HG03354 (cell line): ENCODE results near the gene KATNB1.
"Not testable (repeated sequence)": the region's sequence is repeated elsewhere in the genome, so short reads cannot be mapped to it uniquely, and the experiment has no call there.

Experiments used
- ATAC-seq: cut with Tn5 transposase; IDR thresholded peaks from one replicate; pipeline ENCODE4 v1.9.1; 2021; ENCODE audit warnings: mild to moderate bottlenecking; ENCODE audit not compliant: unreplicated experiment, poor library complexity, severe bottlenecking

Gene KATNB1

GRCh38 chr16:57739756-57740422 lies 4.3 kb downstream of the KATNB1 start:
- ATAC-seq, result no peak

GRCh38 chr16:57740423-57741071 lies 5.0 kb downstream of the KATNB1 start:
- ATAC-seq, result no peak

DNA sequence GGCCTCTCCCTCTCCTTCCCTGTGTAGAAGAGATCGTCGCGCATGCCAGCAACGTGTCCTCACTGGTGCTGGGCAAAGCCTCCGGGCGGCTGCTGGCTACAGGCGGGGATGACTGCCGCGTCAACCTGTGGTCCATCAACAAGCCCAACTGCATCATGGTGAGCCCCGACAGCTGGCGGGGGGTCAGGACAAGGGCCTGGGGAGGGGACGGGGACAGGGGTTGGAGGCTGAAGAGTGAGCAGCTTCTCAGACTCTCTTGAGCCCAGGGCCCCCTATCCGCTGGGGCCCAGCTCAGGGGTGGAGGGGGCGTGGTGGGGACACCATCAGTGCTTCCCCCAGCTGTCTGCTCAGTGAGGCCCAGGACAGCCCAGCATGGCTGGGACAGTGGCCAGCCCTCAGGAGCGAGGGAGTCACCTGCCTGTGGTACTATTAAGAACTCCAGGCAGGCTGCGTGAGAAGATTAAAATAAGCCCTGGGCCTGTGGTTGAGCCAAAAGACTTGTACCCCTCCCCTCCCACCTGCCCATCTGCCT lies 6.2 kb downstream of the KATNB1 start:
- ATAC-seq, result no peak

GRCh38 chr16:57742543-57742942 lies 7.0 kb downstream of the KATNB1 start:
- ATAC-seq, result no peak

- ATAC-seq, result no peak
These were observed 7.9 kb downstream of the KATNB1 start for GRCh38 chr16:57743458-57743857.

DNA sequence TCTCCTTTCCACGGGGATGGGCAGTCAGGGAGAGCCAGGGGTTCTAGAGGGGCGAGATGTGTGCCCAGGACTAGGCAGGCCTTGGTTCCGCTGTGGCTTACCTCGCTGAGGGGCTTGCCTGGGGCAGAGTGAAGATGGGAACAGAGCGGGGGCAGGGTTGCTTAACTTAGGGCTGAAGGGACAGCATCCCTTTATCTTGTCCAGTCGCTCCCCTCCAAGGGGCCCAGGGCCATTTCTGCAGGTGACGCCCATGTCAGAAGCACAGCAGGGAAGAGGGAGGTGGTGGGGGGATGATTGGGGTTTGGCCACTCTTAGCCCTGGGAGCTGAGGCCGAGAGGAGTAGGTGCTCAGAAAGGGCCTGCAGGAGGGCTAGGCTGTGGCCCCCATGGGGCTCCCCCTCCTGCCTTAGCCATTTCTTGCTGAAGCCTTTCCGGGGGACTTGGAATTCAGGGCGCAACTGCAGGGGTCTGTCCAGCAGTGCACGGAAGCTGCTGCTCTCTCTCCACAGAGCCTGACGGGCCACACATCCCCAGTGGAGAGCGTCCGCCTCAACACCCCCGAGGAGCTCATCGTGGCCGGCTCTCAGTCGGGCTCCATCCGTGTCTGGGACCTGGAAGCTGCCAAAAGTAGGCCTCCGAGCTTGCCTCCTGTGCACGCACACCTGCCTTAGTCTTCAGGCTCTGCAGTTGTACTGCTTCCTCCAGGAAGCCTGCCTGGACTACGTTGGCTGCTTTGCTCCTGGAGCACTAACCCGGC lies 8.5 kb downstream of the KATNB1 start:
- ATAC-seq, result no peak

- ATAC-seq, result no peak
These were observed 9.0 kb downstream of the KATNB1 start for GRCh38 chr16:57744642-57744903.

DNA sequence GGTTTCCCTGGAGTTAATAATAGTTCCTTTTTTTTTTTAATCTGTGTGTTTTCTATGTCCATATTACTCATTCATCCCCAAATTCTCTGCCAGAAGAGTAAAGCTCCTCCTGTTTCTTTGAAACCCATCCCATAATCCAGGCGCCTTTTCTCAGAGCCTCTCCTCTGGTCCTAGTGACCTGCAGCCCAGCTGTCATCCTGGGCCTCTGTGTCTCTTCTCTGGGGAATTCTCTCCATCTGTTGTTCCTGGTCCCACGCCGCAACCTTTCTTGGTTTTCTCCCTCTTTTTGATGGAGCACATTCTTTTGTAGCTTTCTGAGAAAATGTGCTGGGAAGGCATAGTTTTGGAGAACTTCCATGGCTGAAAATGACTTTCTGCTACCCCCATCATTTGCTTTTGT lies 10.2 kb downstream of the KATNB1 start:
- ATAC-seq, result no peak

GRCh38 chr16:57746316-57746715 lies 10.7 kb downstream of the KATNB1 start:
- ATAC-seq, result not testable (repeated sequence)

DNA sequence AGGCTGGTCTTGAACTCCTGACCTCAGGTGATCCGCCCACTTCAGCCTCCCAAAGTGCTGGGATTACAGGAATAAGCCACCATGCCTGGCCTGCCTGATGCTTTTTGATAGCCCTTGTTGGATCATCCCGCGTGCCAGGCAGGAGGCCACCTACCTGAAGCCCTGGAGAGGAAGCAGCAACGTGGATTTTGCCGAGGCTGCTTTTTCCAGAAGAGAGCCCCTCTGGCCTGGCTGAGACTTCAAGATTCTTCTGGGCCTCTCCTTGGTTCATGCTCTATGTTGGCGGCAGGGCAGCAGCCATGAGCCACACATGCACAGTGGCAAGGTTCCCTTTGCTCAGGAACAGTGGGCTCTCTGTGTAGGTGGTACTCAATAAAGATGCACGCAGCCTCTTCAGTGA lies 11.5 kb downstream of the KATNB1 start:
- no peak for ATAC-seq

- ATAC-seq, result no peak
These were observed 11.9 kb downstream of the KATNB1 start for GRCh38 chr16:57747496-57747895.

DNA sequence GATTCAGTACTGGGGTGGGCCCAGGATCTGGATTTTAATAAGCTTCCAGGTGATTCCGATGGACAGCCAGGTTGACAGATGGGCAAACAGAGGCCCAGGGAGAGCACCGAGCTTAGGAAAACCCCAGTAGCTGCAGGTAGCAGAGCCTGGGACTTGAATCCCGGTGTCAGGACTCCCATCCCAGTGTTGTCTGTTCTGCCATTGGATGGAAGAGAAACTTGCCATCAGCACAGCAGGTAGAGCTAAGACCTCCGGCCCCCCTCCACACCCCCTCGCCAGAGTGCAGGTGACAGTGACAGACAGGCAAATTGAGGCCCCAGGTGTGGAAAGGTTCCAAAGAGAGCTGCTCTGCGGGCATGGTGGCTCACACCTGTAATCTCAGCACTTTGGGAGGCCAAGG lies 12.4 kb downstream of the KATNB1 start:
- ATAC-seq, result no peak

DNA sequence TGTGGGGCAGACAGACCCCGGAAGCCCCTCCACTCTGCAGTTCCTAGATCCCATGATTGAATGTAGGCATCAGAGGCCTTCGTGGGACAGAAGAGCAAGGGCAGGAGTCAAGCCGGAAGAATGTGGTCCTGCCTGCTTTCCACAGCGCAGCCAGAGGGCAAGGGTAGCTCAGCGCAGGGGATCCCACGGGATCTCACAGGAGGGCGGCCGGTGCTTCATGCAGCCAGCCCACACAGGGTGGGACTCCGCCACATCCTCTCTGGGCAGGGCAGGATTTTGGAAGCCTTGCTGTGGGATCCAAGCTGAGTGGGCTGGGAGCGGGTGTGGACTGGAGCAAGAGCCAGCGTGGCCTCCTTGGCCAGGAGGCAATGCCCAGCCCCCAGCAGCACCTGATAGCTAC lies 13.0 kb downstream of the KATNB1 start:
- no peak for ATAC-seq

DNA sequence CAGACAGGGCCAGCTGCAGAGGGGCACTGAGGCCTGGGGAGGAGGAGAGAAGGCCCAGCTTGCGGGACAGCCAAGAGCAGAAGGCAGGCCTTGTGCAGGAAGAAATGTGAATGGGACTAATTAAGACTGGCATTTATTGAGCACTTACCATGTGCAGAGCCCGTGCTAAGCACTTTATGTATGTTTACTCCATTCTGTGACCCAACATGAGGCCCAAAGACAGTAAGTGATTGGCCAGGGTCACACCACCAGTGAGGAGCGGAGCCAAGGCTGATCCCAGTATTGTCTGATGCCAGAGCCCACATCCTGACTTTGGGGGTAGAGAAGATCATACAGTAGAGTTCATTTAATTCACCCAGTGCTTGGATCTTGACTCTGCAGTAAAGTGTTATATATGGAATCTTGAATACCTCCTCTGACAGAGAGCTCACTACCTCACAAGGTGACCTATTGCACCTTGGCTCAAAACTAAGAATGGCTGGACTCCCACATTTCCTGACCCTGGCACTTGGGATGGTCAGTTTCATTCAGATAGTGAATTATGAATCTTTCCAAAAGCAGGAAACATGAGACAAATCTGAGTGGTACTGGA lies 13.6 kb downstream of the KATNB1 start:
- ATAC-seq, result no peak

- ATAC-seq, result no peak
These were observed 14.4 kb downstream of the KATNB1 start for GRCh38 chr16:57749856-57750452.

- ATAC-seq, result no peak
These were observed 15.4 kb downstream of the KATNB1 start for GRCh38 chr16:57750796-57751538.

GRCh38 chr16:57751539-57752202 lies 16.1 kb downstream of the KATNB1 start:
- no peak for ATAC-seq

GRCh38 chr16:57752203-57752580 lies 16.6 kb downstream of the KATNB1 start:
- ATAC-seq, result no peak
